GOT3 (cell line): ENCODE data around the gene MMP3.

Experiments
- DNase-seq: peaks from one replicate; lab custom pipeline; 2025; ENCODE audit warnings: mixed read lengths; lab: John Stamatoyannopoulos, UW

MMP3 gene

GRCh38 chr11:102831489-102832440, 11.6 kb downstream of the MMP3 start:
- DNase-seq = no peak

GRCh38 chr11:102831128-102831488, 12.3 kb downstream of the MMP3 start:
- DNase-seq = no peak

GRCh38 chr11:102830001-102830727, 13.2 kb downstream of the MMP3 start:
- no peak for DNase-seq

GRCh38 chr11:102829316-102830000, 14.0 kb downstream of the MMP3 start:
- no peak for DNase-seq

GRCh38 chr11:102824556-102824955, 18.9 kb downstream of the MMP3 start:
- no peak for DNase-seq

GRCh38 chr11:102819491-102819890, 23.9 kb downstream of the MMP3 start:
- DNase-seq = no peak

- no peak for DNase-seq
These were observed 29.9 kb downstream of the MMP3 start for GRCh38 chr11:102813484-102813883.

- DNase-seq = no peak
These were observed 31.2 kb downstream of the MMP3 start for GRCh38 chr11:102812188-102812587.

GRCh38 chr11:102810950-102811660, 32.3 kb downstream of the MMP3 start:
- no peak for DNase-seq

GRCh38 chr11:102809971-102810370, 33.4 kb downstream of the MMP3 start:
- no peak for DNase-seq

GRCh38 chr11:102807921-102808320, 35.5 kb downstream of the MMP3 start:
- DNase-seq = no peak

GRCh38 chr11:102806296-102806695, 37.1 kb downstream of the MMP3 start:
- no peak for DNase-seq

- DNase-seq = no peak
These were observed 41.1 kb downstream of the MMP3 start for GRCh38 chr11:102802341-102802740.

GRCh38 chr11:102800767-102801166, 42.6 kb downstream of the MMP3 start:
- DNase-seq = no peak

GRCh38 chr11:102799681-102800340, 43.6 kb downstream of the MMP3 start:
- no peak for DNase-seq

GRCh38 chr11:102798012-102798746, 45.2 kb downstream of the MMP3 start, which contains the start of gene MMP1:
Gene MMP1, minus strand, starts transcription at chr11:102798160. Its CDS starts 68 bp downstream, at chr11:102798092.
- no peak for DNase-seq

GRCh38 chr11:102794382-102794781, 49.0 kb downstream of the MMP3 start:
- no peak for DNase-seq

- DNase-seq = no peak
These were observed 49.6 kb downstream of the MMP3 start for GRCh38 chr11:102793677-102794290.

GRCh38 chr11:102792604-102793003, 50.8 kb downstream of the MMP3 start:
- DNase-seq = no peak
